Ectodermal cell (in vitro differentiated cells): Measurements from ENCODE around the gene OR8A1.

ENCODE experiments used
- H3K27ac ChIP-seq: 2 replicates; pipeline ENCODE4 v1.7.0; 2013; ENCODE audit warnings: mild to moderate bottlenecking, low read depth, low read length; ENCODE audit not compliant: insufficient read depth, poor library complexity, severe bottlenecking
- H3K27me3 ChIP-seq: 2 replicates; pipeline ENCODE4 v1.7.0; 2013; ENCODE audit warnings: mild to moderate bottlenecking, low read length; ENCODE audit not compliant: insufficient read depth, control insufficient read depth, poor library complexity, severe bottlenecking
- H3K36me3 ChIP-seq: one replicate; pipeline ENCODE4 v1.7.0; 2013; ENCODE audit warnings: low read length; ENCODE audit not compliant: control insufficient read depth, insufficient read depth
- H3K4me1 ChIP-seq: one replicate; pipeline ENCODE4 v1.7.0; 2013; ENCODE audit warnings: low read length; ENCODE audit not compliant: control insufficient read depth, insufficient read depth
- H3K4me3 ChIP-seq: 2 replicates; pipeline ENCODE4 v1.7.0; 2013; ENCODE audit warnings: low read depth, low read length, control low read depth; ENCODE audit not compliant: insufficient read depth
- H3K9me3 ChIP-seq: 2 replicates; pipeline ENCODE4 v1.7.0; 2013; ENCODE audit warnings: mild to moderate bottlenecking, low read length, moderate library complexity; ENCODE audit not compliant: control insufficient read depth
- WGBS, 2 experiments: methylation state at CpG; one replicate each; pipeline ENCODE4 v1.1.7; 2013; ENCODE audit warnings: missing lambda C conversion rate in 2 of 2; 5-methylcytosine and 5-hydroxymethylcytosine counted together

Gene OR8A1

DNA sequence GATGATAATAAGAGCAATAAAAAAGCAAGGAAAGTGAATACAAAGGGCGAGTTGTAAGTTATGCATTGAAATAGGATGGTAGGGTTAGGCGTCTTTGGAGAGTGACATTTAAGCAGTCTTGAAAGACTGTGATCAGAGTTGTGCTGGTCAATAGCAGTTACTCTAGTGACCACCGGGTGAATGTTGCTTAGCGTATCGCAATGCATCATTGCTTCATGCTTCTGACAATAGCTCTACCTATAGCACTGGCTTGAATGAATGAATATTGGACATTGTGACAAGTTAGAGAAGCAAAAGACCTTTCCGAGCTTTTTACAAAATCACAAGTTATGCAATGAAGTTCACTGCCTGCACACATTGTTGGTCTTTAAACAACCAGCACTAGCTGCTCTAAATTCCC is 18.6 kb upstream of the OR8A1 start:
- Histone ChIP-seq H3K36me3 (no peaks in the 10 kb centered on the region), H3K4me1 (no peaks in the 10 kb centered on the region), H3K4me3 (no peak overlapping the region), H3K27ac (no peak overlapping the region), H3K27me3 (no peaks in the 10 kb centered on the region), H3K9me3 (no peaks in the 10 kb centered on the region)
- WGBS, 2 experiments, result 79 to 83% methylated on average over 6 of the region's 6 CpGs

DNA sequence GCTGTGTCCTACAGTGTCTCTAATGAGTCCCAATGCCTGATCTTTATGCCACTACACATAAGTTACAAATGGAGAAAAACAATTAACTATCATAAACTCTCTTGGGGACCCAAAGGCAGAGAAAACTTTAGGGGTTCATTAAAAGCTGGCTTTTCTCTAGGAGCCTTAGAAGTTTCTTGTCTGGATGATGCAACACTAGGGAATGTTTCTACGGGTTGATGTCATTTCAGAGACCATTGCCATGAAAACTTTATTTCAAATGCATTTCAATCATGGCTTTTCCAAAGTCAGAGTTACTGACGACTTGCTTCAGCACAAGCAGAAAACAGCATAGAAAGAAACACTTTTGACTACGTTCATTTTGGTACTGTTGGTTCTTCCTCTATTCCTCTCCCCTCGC is 17.8 kb upstream of the OR8A1 start:
- H3K4me3 ChIP-seq, result no peak overlapping the region
- no peaks in the 10 kb centered on the region for H3K27me3 ChIP-seq
- H3K9me3 ChIP-seq, result no peaks in the 10 kb centered on the region
- no peaks in the 10 kb centered on the region for H3K4me1 ChIP-seq
- H3K27ac ChIP-seq, result no peak overlapping the region
- WGBS, 2 experiments, result 89 to 92% methylated on average over 4 of the region's 4 CpGs
- no peaks in the 10 kb centered on the region for H3K36me3 ChIP-seq

DNA sequence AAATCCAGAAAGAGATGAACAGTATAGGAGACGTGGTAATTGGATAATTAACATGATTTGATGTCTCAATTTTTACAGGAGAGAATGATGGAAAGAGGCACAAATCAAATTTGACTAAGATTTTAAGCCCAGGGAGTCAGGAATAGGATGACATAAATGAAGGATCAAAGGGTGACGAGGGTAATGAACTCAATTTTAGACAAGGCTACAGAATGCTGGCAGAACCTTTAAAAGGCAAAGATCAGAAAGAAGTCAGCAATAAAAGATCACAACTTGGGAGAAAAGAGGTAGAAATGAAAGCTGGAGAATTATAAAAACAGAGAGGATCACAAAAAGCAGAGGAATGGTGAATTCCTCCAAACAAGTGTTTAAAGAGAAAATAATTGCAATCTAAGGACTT is 13.0 kb upstream of the OR8A1 start:
- H3K4me3 ChIP-seq, result no peak overlapping the region
- 77 to 85% methylated on average over 2 of the region's 2 CpGs for WGBS, 2 experiments
- no peaks in the 10 kb centered on the region for H3K36me3 ChIP-seq
- H3K27ac ChIP-seq, result no peak overlapping the region
- no peaks in the 10 kb centered on the region for H3K27me3 ChIP-seq
- no peaks in the 10 kb centered on the region for H3K9me3 ChIP-seq
- no peaks in the 10 kb centered on the region for H3K4me1 ChIP-seq

DNA sequence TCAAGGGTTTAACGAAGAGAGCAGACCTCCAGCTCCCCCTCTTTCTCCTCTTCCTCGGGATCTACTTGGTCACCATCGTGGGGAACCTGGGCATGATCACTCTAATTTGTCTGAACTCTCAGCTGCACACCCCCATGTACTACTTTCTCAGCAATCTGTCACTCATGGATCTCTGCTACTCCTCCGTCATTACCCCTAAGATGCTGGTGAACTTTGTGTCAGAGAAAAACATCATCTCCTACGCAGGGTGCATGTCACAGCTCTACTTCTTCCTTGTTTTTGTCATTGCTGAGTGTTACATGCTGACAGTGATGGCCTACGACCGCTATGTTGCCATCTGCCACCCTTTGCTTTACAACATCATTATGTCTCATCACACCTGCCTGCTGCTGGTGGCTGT is 363 bp downstream of the OR8A1 start:
- 90 to 91% methylated on average over 7 of the region's 7 CpGs for WGBS, 2 experiments

DNA sequence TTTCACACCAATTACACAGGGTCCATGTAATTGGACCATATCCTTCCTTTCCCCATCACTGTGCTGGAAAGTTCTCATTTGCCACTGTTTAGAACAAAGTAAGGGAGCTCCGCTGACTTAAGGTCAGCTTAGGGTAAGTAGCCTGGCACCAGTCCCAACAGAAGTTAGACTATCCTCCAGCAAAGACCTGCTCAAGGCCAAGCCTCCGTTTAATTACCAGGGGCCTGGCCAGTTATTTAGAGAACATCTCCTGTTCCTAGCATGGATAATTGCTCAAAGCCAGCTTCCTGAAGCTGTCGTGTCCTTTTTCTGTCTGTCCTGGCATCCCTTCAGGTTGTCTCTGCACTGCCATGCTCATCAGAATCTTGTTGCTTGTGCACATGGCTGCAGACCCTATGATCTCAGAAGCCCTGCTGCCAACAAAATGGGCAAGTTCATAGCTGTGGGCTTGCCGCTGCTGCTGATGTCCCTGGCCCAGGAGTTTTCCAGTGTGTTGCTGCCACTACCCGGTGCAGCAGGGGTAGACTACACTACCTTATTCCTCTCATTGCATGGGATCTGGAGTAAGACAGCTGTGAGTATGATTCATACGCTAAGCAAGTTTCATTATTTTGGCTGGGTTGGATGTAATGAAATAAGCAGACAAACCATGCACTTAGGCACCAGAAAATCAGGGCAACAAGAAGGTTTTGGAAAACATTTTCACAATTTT is 8.1 kb downstream of the OR8A1 start:
- H3K27me3 ChIP-seq, result no peaks in the 10 kb centered on the region
- H3K9me3 ChIP-seq, result no peaks in the 10 kb centered on the region
- H3K4me1 ChIP-seq, result no peaks in the 10 kb centered on the region
- WGBS, 2 experiments, result 88 to 93% methylated on average over 6 of the region's 6 CpGs
- H3K4me3 ChIP-seq, result no peak overlapping the region
- H3K36me3 ChIP-seq, result no peaks in the 10 kb centered on the region
- no peak overlapping the region for H3K27ac ChIP-seq

More for the DNA sequence above, 363 bp downstream of the OR8A1 start:
- no peaks in the 10 kb centered on the region for H3K9me3 ChIP-seq
- no peak overlapping the region for H3K27ac ChIP-seq
- no peaks in the 10 kb centered on the region for H3K27me3 ChIP-seq
- no peaks in the 10 kb centered on the region for H3K36me3 ChIP-seq
- no peak overlapping the region for H3K4me3 ChIP-seq
- H3K4me1 ChIP-seq, result no peaks in the 10 kb centered on the region

DNA sequence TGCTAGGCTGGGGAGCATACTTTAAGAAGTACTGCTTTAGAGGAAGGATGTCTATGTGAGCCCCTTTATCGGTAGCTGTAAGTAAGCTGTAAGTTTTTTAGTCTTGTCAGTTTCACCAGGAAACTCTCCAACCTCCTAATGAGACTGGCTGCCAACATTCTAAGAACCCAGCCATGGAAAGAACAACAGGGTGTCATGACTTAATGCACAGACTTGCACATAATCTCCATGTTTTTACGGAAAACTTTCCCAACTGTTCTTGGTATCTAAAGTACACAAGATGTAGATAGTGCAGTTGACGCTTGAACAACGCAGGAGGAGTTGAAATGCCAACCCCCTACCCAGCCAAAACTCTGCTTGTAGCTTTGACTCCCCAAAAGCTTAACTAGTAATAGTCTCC is 9.0 kb downstream of the OR8A1 start:
- Histone ChIP-seq H3K27ac (no peak overlapping the region), H3K27me3 (no peaks in the 10 kb centered on the region), H3K36me3 (no peaks in the 10 kb centered on the region), H3K4me3 (no peak overlapping the region), H3K4me1 (no peaks in the 10 kb centered on the region), H3K9me3 (no peaks in the 10 kb centered on the region)
- WGBS, 2 experiments, result 89 to 92% methylated on average over 4 of the region's 4 CpGs

DNA sequence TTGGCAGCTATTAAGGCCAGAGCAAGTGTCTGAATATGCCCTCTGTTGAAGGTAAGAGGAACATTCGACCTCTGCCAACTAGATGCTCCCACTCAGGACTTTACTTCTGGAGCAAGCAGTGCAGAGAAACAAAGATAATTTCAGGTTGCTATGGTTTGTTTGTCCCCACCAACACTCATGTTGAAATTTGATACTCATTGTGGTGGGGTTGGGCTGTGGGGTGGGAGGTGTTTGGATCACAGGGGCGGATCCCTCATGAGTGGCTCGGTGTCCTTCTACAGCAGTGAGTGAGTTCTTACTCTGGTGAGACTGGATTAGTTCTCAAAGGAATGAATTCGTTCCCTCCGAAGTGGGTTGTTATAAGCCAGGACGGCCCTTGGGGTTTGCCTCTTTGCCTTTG is 12.0 kb downstream of the OR8A1 start:
- Histone ChIP-seq H3K4me1 (no peaks in the 10 kb centered on the region), H3K27ac (no peak overlapping the region), H3K9me3 (no peaks in the 10 kb centered on the region), H3K36me3 (no peaks in the 10 kb centered on the region), H3K4me3 (no peak overlapping the region), H3K27me3 (no peaks in the 10 kb centered on the region)
- 91% methylated on average over 6 of the region's 6 CpGs for WGBS, 2 experiments

DNA sequence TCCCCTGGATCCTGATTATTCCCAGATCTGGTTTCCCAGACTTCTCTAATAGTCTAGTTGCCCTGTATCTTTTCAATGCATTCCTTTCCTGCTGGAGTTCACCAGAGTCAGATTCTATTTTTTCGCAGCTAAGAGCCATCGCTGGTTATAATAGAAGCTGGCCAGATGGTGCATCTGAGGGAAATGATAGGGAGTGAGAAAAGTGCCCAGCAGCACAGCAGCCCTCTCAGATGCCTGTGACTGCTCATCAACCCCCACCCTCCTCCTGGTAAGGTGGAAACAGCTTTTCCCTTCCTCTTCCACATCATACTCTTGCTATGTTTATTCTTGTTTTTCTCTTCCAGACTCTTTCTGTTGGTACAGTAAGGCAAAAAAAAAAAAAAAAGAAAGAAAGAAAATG is 12.8 kb downstream of the OR8A1 start:
- H3K27me3 ChIP-seq, result no peaks in the 10 kb centered on the region
- H3K4me1 ChIP-seq, result no peaks in the 10 kb centered on the region
- 90% methylated on average over 2 of the region's 2 CpGs; no CpG with 5 or more reads in 1 of the 2 experiments for WGBS, 2 experiments
- no peaks in the 10 kb centered on the region for H3K36me3 ChIP-seq
- H3K9me3 ChIP-seq, result no peaks in the 10 kb centered on the region
- H3K27ac ChIP-seq, result no peak overlapping the region
- no peak overlapping the region for H3K4me3 ChIP-seq

DNA sequence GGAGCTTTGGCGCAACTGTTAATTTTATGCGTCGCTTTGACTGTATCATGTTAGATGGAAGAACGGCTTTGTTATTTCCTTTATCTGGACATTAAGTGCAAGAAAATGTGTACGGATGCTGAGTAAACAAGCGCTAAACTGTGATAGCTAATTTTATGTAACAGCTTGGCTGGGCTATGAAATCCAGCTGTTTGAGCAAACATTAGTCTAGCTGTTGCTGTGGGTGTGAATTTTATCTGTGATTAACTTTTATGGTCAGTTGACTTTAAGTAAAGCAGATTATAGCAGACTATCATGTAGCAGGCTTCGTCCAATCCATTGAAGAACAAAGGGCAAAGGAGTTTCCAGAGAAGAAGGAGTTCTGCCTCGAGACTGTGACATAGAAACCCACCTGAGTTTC is 14.0 kb downstream of the OR8A1 start:
- Histone ChIP-seq H3K36me3 (no peaks in the 10 kb centered on the region), H3K9me3 (no peaks in the 10 kb centered on the region), H3K27ac (no peak overlapping the region), H3K27me3 (no peaks in the 10 kb centered on the region), H3K4me3 (no peak overlapping the region), H3K4me1 (no peaks in the 10 kb centered on the region)
- WGBS, 2 experiments, result 95 to 97% methylated on average over 8 of the region's 8 CpGs

DNA sequence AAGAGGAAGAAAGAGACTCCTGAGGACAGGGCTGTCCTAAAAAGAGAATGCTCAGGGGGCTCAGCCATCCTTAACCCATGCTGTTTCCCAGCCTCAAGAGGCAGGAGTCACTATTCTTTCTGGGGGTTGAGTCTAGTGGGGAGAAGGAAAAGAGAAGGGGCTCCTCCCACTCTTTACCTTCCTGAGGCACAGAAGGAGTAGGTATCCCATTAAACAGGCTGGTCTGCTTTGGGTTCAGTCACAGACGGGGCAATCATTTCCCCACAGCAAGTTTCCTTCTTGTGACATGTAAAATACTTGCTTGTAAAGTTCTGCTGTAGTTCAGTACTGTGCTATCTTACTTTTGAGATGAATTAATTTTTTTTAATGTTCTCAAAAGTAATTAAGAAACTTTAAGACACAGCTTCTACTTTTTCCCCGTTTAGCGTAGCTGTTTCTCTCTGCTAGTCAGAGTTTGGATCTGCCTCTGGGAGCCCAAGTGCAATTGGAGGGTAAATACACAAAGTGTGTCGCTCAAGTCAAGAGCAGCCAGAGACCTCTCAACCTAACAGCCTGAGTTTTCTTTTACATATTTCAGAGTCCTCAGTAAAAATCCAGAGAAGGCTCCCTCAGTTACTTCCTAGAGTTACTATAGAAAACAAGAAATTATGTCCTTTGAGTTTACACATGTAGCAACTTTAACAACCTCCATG is 15.0 kb downstream of the OR8A1 start:
- H3K27ac ChIP-seq, result no peak overlapping the region
- no peaks in the 10 kb centered on the region for H3K27me3 ChIP-seq
- H3K4me3 ChIP-seq, result no peak overlapping the region
- H3K36me3 ChIP-seq, result no peaks in the 10 kb centered on the region
- no peaks in the 10 kb centered on the region for H3K9me3 ChIP-seq
- WGBS, 2 experiments, result 83 to 91% methylated on average over 2 to 4 of the region's 4 CpGs
- H3K4me1 ChIP-seq, result no peaks in the 10 kb centered on the region
